ENCODE data around the gene PEX11B. TPM values are rescaled to one million over a fixed set of nuclear protein-coding genes. Genes with fewer than 3 reads are reported as not detected.

Gene PEX11B
- polyA plus RNA-seq, 5 donors, result 48.6 to 52.8 (median 50.1) TPM

- DNase-seq, result no peak
Measured at GRCh38 chr1:145916745-145917144, 1.8 kb downstream of the PEX11B start.

GRCh38 chr1:145912128-145912641 is 6.3 kb downstream of the PEX11B start:
- no peak for DNase-seq

GRCh38 chr1:145908653-145909052 is 9.9 kb downstream of the PEX11B start:
- DNase-seq, result no peak

GRCh38 chr1:145906954-145907753 is 11.4 kb downstream of the PEX11B start:
- no peak for DNase-seq

GRCh38 chr1:145901312-145902021 is 17.1 kb downstream of the PEX11B start:
- DNase-seq, result no peak

- DNase-seq, result no peak
Measured at GRCh38 chr1:145898756-145899155, 19.8 kb downstream of the PEX11B start.

GRCh38 chr1:145897969-145898368 is 20.5 kb downstream of the PEX11B start:
- no peak for DNase-seq

GRCh38 chr1:145895471-145895870 is 23.0 kb downstream of the PEX11B start:
- no peak for DNase-seq

GRCh38 chr1:145893306-145894055 is 25.0 kb downstream of the PEX11B start:
- DNase-seq, result no peak

- no peak for DNase-seq
Measured at GRCh38 chr1:145892486-145893087, 25.9 kb downstream of the PEX11B start.

GRCh38 chr1:145891587-145892485 is 26.7 kb downstream of the PEX11B start:
- peak; percentile 91 to 94 for DNase-seq

- DNase-seq, result no peak
Measured at GRCh38 chr1:145891143-145891542, 27.4 kb downstream of the PEX11B start.

GRCh38 chr1:145889722-145890121 is 28.8 kb downstream of the PEX11B start:
- no peak for DNase-seq

GRCh38 chr1:145887631-145888030 is 30.9 kb downstream of the PEX11B start:
- DNase-seq, result no peak

GRCh38 chr1:145886816-145887215 is 31.7 kb downstream of the PEX11B start:
- no peak for DNase-seq

GRCh38 chr1:145886390-145886789 is 32.1 kb downstream of the PEX11B start:
- DNase-seq, result no peak

GRCh38 chr1:145885738-145886287 is 32.7 kb downstream of the PEX11B start, which contains the start of gene ANKRD35:
Gene ANKRD35 (minus strand): TSS chr1:145885866. CDS start chr1:145885758, 108 bp downstream.
- DNase-seq, result peak; percentile 59 to 67

GRCh38 chr1:145884675-145885074 is 33.8 kb downstream of the PEX11B start:
- no peak for DNase-seq

- DNase-seq, result no peak
Measured at GRCh38 chr1:145879775-145880174, 38.7 kb downstream of the PEX11B start.

- DNase-seq, result no peak
Measured at GRCh38 chr1:145878724-145879123, 39.8 kb downstream of the PEX11B start.

Measured in right lung (tissue), 5 donors.